Breast epithelium (tissue), 4 donors: ENCODE results near the gene WNK2. TPM values are rescaled to one million over a fixed set of nuclear protein-coding genes. Genes with fewer than 3 reads are reported as not detected.

Source experiments
- DNase-seq, 2 donors: peaks; one replicate each; pipeline ENCODE4 v3.0.0-alpha.2; 2019; ENCODE audit warnings: low spot score in 2 of 2
- H3K27ac ChIP-seq, 2 donors: fragments of 200-600 bp; sonication (generic) in 1 of 2; one replicate each; pipeline ENCODE4 v1.5.1; 2016 to 2019; ENCODE audit warnings: mild to moderate bottlenecking in 1 of 2
- H3K27me3 ChIP-seq, 2 donors: fragments of 200-600 bp; sonication (generic) in 1 of 2; one replicate each; pipeline versions ENCODE4 v1.5.1 to v1.6.0; 2017 to 2019; ENCODE audit warnings: control low read depth in 1 of 2, mild to moderate bottlenecking in 1 of 2
- H3K36me3 ChIP-seq: fragments of 200-600 bp; one replicate; pipeline ENCODE4 v1.5.1; 2019
- H3K4me1 ChIP-seq, 2 donors: fragments of 200-600 bp; sonication (generic); one replicate each; pipeline ENCODE4 v1.5.1; 2016 to 2019; ENCODE audit warnings: control low read depth in 1 of 2
- H3K4me3 ChIP-seq, 3 donors: fragments of 200-600 bp; sonication (generic); 1 replicate in 2 of 3; 2 replicates in 1 of 3; pipeline ENCODE4 v1.5.1; 2016 to 2019; ENCODE audit warnings: mild to moderate bottlenecking in 3 of 3, moderate library complexity in 2 of 3
- H3K9me3 ChIP-seq, 2 donors: fragments of 200-600 bp; sonication (generic) in 1 of 2; one replicate each; pipeline ENCODE4 v1.5.1; 2016 to 2019; ENCODE audit warnings: control low read depth in 1 of 2
- POLR2A ChIP-seq: fragments of 450-650 bp; IDR thresholded peaks from one replicate; pipeline ENCODE4 v1.6.1; 2016; ENCODE audit warnings: antibody characterized with exemption, mild to moderate bottlenecking, moderate library complexity
- POLR2AphosphoS5 ChIP-seq, 3 donors: sonication (generic); formaldehyde crosslinking; IDR thresholded peaks; one replicate each; pipeline ENCODE4 v1.6.1; 2017; ENCODE audit warnings: antibody characterized with exemption in 3 of 3
- intact Hi-C: fragments of 100-400 bp; cut with DNase I; formaldehyde crosslinking; loops from one replicate; pipeline ENCODE4 v1.15.1; 2023; ENCODE audit warnings: low total_unique reads
- total RNA-seq, 3 donors: library from RNA; depleted of rRNA; stranded (reverse); fragments of >200 nt; gene quantifications; one replicate each; pipeline ENCODE4 v1.1.0, GENCODE V29; 2016
- TF ChIP-seq, protein P1 (sequence below), 3 donors: fragments of 450-650 bp; IDR thresholded peaks; one replicate each; pipeline ENCODE4 v1.5.1; 2016 to 2017; ENCODE audit warnings: antibody characterized with exemption in 3 of 3, mild to moderate bottlenecking in 3 of 3, moderate library complexity in 3 of 3

WNK2 gene
- total RNA-seq, 3 donors from 2014 or later = 9.1 to 28.5 TPM; not detected in 1

DNA sequence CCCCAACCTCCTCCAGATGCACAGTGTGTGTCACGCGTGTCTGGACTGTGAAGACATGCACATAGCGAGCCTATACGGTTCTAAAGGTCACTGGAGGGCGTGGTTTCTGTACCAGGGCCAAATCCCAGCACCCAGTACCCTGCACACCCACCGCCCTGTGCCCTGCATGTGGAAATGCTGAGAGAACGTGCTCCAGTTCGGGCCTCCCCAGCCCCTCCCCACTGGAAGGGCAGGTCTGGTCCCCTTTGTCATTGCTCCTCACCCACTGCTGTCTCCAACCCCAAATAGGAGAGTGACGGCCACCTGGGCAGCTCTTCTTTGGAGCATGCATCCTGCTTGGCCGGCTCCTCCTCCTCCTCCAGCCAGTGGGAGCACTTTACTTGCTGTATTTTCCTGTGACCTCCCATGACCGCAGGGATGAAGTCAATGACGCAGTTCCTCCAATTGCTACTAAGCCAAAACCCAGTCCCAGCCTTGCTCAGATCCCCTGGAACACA, 116.7 kb downstream of the WNK2 start:
- no peaks in the 10 kb centered on the region for H3K27me3 ChIP-seq
- intact Hi-C loops = no loop called here
- no peak overlapping the region for H3K4me3 ChIP-seq
- TF ChIP-seq POLR2AphosphoS5 (IDR thresholded peaks at IDR 0.05) (no peak), POLR2A (no peak)
- TF ChIP-seq, protein P1, sequence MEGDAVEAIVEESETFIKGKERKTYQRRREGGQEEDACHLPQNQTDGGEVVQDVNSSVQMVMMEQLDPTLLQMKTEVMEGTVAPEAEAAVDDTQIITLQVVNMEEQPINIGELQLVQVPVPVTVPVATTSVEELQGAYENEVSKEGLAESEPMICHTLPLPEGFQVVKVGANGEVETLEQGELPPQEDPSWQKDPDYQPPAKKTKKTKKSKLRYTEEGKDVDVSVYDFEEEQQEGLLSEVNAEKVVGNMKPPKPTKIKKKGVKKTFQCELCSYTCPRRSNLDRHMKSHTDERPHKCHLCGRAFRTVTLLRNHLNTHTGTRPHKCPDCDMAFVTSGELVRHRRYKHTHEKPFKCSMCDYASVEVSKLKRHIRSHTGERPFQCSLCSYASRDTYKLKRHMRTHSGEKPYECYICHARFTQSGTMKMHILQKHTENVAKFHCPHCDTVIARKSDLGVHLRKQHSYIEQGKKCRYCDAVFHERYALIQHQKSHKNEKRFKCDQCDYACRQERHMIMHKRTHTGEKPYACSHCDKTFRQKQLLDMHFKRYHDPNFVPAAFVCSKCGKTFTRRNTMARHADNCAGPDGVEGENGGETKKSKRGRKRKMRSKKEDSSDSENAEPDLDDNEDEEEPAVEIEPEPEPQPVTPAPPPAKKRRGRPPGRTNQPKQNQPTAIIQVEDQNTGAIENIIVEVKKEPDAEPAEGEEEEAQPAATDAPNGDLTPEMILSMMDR (IDR thresholded peaks at IDR 0.05) = no peak
- H3K9me3 ChIP-seq = no peaks in the 10 kb centered on the region
- peak in 1 of 2 donors; percentile 36 for DNase-seq
- no peaks in the 10 kb centered on the region for H3K36me3 ChIP-seq
- no peaks in the 10 kb centered on the region for H3K4me1 ChIP-seq
- H3K27ac ChIP-seq = no peak overlapping the region

DNA sequence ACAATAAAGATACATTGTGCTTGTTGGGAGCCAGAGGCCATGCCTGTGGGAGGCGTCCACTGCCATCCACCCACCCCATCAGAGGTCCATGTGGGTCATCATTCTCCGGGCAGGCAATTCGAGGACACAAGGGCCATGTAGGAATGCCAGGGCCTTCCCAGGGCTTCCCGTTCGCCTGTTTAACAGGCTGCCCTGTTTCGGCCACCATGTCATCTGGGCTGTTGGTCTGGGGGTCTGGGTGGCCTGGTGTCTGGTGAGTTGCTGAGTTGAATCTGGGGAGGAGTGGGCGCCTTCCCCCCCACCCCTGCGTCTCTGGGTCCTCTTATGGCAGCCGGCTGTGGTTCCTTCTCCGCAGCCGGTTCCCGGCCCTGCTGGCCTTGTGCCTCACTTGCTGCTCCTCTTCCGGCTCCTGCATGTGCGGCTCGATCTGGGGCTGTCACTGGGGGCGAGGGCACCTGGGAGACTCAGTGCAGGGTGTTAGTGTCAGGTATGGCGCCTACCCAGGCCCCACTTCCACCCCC, 117.4 kb downstream of the WNK2 start:
- Histone ChIP-seq H3K36me3 (no peaks in the 10 kb centered on the region), H3K4me3 (no peak overlapping the region), H3K27ac (no peak overlapping the region), H3K4me1 (no peaks in the 10 kb centered on the region), H3K27me3 (no peaks in the 10 kb centered on the region), H3K9me3 (no peaks in the 10 kb centered on the region)
- no peak for TF ChIP-seq POLR2A
- TF ChIP-seq, protein P1 (IDR thresholded peaks at IDR 0.05) = no peak
- peak in 1 of 2 donors; percentile 41 for DNase-seq
- intact Hi-C loops = no loop called here

DNA sequence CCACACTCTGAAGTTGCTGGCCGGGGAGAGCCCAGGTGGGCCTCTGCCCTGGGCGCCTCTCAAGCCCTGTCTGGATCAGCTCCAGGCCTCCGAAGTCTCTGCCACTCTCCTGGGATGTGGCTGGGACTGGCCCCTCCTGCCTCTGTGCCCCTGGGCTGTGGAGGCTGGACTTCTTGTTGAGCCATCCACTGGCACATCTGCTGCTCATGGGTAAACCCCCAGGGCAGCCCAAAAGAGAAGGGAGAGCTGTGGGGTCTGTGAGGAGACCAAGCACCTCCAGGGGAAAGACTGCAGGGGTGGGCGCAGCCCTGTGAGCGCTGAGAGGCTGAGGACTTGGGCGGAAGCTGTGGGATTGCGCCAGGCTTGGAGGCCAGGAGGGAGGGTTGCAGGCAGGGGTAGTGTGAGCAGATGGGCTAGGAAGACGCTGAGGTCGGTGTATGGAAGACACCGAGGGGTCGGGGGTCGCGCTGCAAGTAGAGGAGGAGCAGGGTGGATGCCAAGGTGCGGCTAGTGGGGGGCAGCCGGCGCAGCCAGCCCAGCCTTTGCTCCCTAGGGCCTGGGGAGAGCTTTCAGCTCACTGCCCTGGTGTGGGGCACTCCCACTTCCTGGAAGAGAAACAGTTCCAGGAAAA, 118.1 kb downstream of the WNK2 start:
- intact Hi-C loops = no loop called here
- peak; percentile 11 to 45 for DNase-seq
- H3K27me3 ChIP-seq = no peaks in the 10 kb centered on the region

DNA sequence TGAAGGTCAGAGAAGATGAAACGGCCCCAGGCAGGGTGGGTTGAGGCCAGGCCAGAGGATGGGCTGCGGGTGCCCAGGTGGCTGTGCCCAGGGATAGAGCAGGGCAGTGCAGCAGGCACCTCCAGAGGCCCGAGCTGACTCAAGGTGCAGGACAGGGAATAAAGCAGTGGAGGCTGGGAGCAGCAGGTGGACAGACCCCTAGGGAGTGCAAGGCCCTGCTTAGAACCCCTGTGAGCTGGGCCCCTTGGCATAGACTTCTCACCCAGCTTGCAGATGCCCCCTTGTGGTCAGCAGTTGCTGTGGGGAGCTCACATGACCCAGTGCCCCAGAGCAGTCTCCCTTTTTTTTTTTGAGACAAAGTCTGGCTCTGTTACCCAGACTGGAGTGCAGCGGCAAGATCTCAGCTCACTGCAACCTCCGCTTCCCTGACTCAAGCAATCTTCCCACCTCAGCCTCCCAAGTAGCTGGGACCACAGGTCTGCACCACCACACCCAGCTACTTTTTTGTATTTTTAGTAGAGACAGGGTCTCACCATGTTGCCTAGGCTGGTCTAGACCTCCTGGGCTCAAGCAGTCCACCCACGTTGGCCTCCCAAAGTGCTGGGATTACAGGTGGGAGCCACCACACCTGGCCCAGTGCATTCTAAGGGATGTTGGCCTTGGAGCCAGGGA, 118.8 kb downstream of the WNK2 start:
- H3K4me1 ChIP-seq = no peaks in the 10 kb centered on the region
- no peaks in the 10 kb centered on the region for H3K27me3 ChIP-seq
- TF ChIP-seq POLR2AphosphoS5 (IDR thresholded peaks at IDR 0.05) (no peak), POLR2A (no peak)
- TF ChIP-seq, protein P1 (IDR thresholded peaks at IDR 0.05) = peak in 2 of 3 donors; percentile 39 to 40
- no peaks in the 10 kb centered on the region for H3K36me3 ChIP-seq
- intact Hi-C loops = no loop called here
- peak; percentile 17 to 51 for DNase-seq
- H3K9me3 ChIP-seq = no peaks in the 10 kb centered on the region
- H3K4me3 ChIP-seq = no peak overlapping the region
- H3K27ac ChIP-seq = no peak overlapping the region

More for the DNA sequence above, 118.1 kb downstream of the WNK2 start:
- no peak overlapping the region for H3K4me3 ChIP-seq
- H3K27ac ChIP-seq = no peak overlapping the region
- no peaks in the 10 kb centered on the region for H3K9me3 ChIP-seq
- H3K36me3 ChIP-seq = no peaks in the 10 kb centered on the region
- TF ChIP-seq POLR2AphosphoS5 (IDR thresholded peaks at IDR 0.05) (no peak), POLR2A (no peak)
- TF ChIP-seq, protein P1 (IDR thresholded peaks at IDR 0.05) = no peak
- no peaks in the 10 kb centered on the region for H3K4me1 ChIP-seq

DNA sequence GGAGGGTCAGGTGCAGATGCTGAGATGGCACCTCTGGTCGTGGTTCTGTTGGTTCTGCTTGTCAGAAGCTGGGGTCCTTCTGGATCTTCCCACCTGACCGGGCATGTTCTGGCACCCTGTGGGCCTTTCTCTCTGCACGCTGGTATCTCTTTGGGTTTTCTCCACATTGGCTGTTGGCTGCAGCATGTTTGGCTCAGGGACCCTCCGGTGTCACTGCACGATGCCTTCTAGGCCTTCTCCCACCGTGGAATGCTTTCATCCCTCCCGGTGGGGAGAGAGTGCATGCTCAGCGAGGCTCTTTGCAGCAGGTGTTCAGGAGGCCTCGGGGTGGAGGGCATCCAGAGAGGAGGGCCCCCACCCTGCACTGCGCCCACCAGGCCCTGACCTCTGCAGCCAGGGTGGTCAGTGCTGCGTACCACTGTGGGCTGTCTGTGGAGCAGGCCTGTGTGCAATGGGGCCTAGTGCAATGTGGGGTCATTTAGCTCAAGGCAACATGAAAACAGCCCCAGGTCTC, 119.4 kb downstream of the WNK2 start:
- Histone ChIP-seq H3K27me3 (no peaks in the 10 kb centered on the region), H3K27ac (no peak overlapping the region), H3K4me3 (no peak overlapping the region), H3K36me3 (no peaks in the 10 kb centered on the region), H3K9me3 (no peaks in the 10 kb centered on the region), H3K4me1 (no peaks in the 10 kb centered on the region)
- intact Hi-C loops = no loop called here
- TF ChIP-seq POLR2A = no peak
- TF ChIP-seq, protein P1 (IDR thresholded peaks at IDR 0.05) = no peak
- no peak for TF ChIP-seq POLR2AphosphoS5 (IDR thresholded peaks at IDR 0.05)
- peak in 1 of 2 donors; percentile 25 for DNase-seq
